ENCODE measurements around the gene HSBP1.

The HSBP1 gene

GRCh38 chr16:83785455-83785854 is 22.3 kb upstream of the HSBP1 start:
- Histone ChIP-seq H3K36me3 (peaks cover 0 to 17% (median 4%) of the 10 kb centered on the region in 3 donors), H3K27me3 (no peaks in the 10 kb centered on the region), H3K9me3 (no peaks in the 10 kb centered on the region), H3K27ac (no peak overlapping the region), H3K4me1 (peaks cover 0 to 4% (median 2%) of the 10 kb centered on the region in 4 donors), H3K4me3 (no peak overlapping the region)
- no peak for TF ChIP-seq CTCF (IDR thresholded peaks at IDR 0.05)
- intact Hi-C loops (cut with DNase I; ENCODE audit: low total_unique reads): no loop called here
- DNase-seq: no peak

GRCh38 chr16:83789642-83790401 is 18.0 kb upstream of the HSBP1 start:
- intact Hi-C loops (cut with DNase I; ENCODE audit: low total_unique reads): no loop called here
- H3K27ac ChIP-seq: no peak overlapping the region
- TF ChIP-seq CTCF (IDR thresholded peaks at IDR 0.05): no peak
- no peak overlapping the region for H3K4me3 ChIP-seq
- no peaks in the 10 kb centered on the region for H3K27me3 ChIP-seq
- peaks cover 0 to 15% (median 7%) of the 10 kb centered on the region in 4 donors for H3K4me1 ChIP-seq
- DNase-seq: no peak
- no peaks in the 10 kb centered on the region for H3K9me3 ChIP-seq
- H3K36me3 ChIP-seq: peaks cover 0 to 17% (median 0%) of the 10 kb centered on the region in 3 donors

GRCh38 chr16:83791916-83792315 is 15.9 kb upstream of the HSBP1 start:
- no peak overlapping the region for H3K27ac ChIP-seq
- peaks cover 0 to 11% (median 4%) of the 10 kb centered on the region in 3 donors for H3K36me3 ChIP-seq
- H3K27me3 ChIP-seq: no peaks in the 10 kb centered on the region
- no peak for DNase-seq
- peaks cover 0 to 15% (median 7%) of the 10 kb centered on the region in 4 donors for H3K4me1 ChIP-seq
- intact Hi-C loops (cut with DNase I; ENCODE audit: low total_unique reads): no loop called here
- H3K9me3 ChIP-seq: no peaks in the 10 kb centered on the region
- no peak overlapping the region for H3K4me3 ChIP-seq
- no peak for TF ChIP-seq CTCF (IDR thresholded peaks at IDR 0.05)

GRCh38 chr16:83792391-83792790 is 15.4 kb upstream of the HSBP1 start:
- peaks cover 0 to 11% (median 6%) of the 10 kb centered on the region in 3 donors for H3K36me3 ChIP-seq
- no peak for TF ChIP-seq CTCF (IDR thresholded peaks at IDR 0.05)
- no peak for DNase-seq

GRCh38 chr16:83793179-83793578 is 14.6 kb upstream of the HSBP1 start:
- no peaks in the 10 kb centered on the region for H3K27me3 ChIP-seq

More at GRCh38 chr16:83792391-83792790, 15.4 kb upstream of the HSBP1 start:
- H3K9me3 ChIP-seq: no peaks in the 10 kb centered on the region
- H3K4me3 ChIP-seq: no peak overlapping the region
- no peaks in the 10 kb centered on the region for H3K27me3 ChIP-seq
- H3K4me1 ChIP-seq: peaks cover 0 to 15% (median 7%) of the 10 kb centered on the region in 4 donors
- H3K27ac ChIP-seq: no peak overlapping the region
- intact Hi-C loops (cut with DNase I; ENCODE audit: low total_unique reads): no loop called here

More at GRCh38 chr16:83793179-83793578, 14.6 kb upstream of the HSBP1 start:
- H3K27ac ChIP-seq: no peak overlapping the region
- no peak for DNase-seq
- H3K4me1 ChIP-seq: peaks cover 0 to 15% (median 7%) of the 10 kb centered on the region in 4 donors
- H3K9me3 ChIP-seq: no peaks in the 10 kb centered on the region
- intact Hi-C loops (cut with DNase I; ENCODE audit: low total_unique reads): no loop called here
- no peak overlapping the region for H3K4me3 ChIP-seq
- peaks cover 0 to 7% (median 6%) of the 10 kb centered on the region in 3 donors for H3K36me3 ChIP-seq
- no peak for TF ChIP-seq CTCF (IDR thresholded peaks at IDR 0.05)
